SJCRH30 (cell line): ENCODE results near the gene CKB. TPM values are rescaled to one million over a fixed set of nuclear protein-coding genes. Genes with fewer than 3 reads are reported as not detected.
A peak's percentile ranks its signal among the peaks of the same experiment; 100 is the strongest.
"Not testable (repeated sequence)": the region's sequence is repeated elsewhere in the genome, so short reads cannot be mapped to it uniquely, and the experiment has no call there.

Experiments
- DNase-seq, 2 experiments: peaks; one replicate each; pipeline ENCODE4 v3.0.0-alpha.2; 2015 to 2020
- H3K27ac ChIP-seq: fragments of 250-450 bp; sonication (Bioruptor Pico); 2 replicates; pipeline ENCODE4 v1.5.1; 2020; ENCODE audit warnings: mild to moderate bottlenecking, moderate library complexity
- H3K27me3 ChIP-seq: fragments of 250-450 bp; sonication (Bioruptor Pico); 2 replicates; pipeline ENCODE4 v1.5.1; 2020; ENCODE audit warnings: mild to moderate bottlenecking, moderate library complexity
- H3K36me3 ChIP-seq: fragments of 250-450 bp; sonication (Bioruptor Pico); 2 replicates; pipeline ENCODE4 v1.5.1; 2020; ENCODE audit warnings: mild to moderate bottlenecking, moderate library complexity
- H3K4me1 ChIP-seq: fragments of 250-450 bp; sonication (Bioruptor Pico); 2 replicates; pipeline ENCODE4 v1.5.1; 2020; ENCODE audit warnings: mild to moderate bottlenecking, moderate library complexity
- H3K4me3 ChIP-seq: fragments of 250-450 bp; sonication (Bioruptor Pico); 2 replicates; pipeline ENCODE4 v1.5.1; 2020; ENCODE audit warnings: mild to moderate bottlenecking, moderate library complexity
- H3K9me3 ChIP-seq: fragments of 250-450 bp; sonication (Bioruptor Pico); replicated peaks from 2 replicates; pipeline ENCODE4 v1.5.1; 2020; ENCODE audit warnings: mild to moderate bottlenecking, moderate library complexity
- total RNA-seq: library from RNA; depleted of rRNA; stranded (reverse); fragments of >200 nt; shearing (Covaris generic); gene quantifications from 2 replicates; pipeline ENCODE4 v1.2.3, GENCODE V29; 2014

Gene CKB
- total RNA-seq, 1 experiment from 2014 or later: 84.4 TPM

DNA sequence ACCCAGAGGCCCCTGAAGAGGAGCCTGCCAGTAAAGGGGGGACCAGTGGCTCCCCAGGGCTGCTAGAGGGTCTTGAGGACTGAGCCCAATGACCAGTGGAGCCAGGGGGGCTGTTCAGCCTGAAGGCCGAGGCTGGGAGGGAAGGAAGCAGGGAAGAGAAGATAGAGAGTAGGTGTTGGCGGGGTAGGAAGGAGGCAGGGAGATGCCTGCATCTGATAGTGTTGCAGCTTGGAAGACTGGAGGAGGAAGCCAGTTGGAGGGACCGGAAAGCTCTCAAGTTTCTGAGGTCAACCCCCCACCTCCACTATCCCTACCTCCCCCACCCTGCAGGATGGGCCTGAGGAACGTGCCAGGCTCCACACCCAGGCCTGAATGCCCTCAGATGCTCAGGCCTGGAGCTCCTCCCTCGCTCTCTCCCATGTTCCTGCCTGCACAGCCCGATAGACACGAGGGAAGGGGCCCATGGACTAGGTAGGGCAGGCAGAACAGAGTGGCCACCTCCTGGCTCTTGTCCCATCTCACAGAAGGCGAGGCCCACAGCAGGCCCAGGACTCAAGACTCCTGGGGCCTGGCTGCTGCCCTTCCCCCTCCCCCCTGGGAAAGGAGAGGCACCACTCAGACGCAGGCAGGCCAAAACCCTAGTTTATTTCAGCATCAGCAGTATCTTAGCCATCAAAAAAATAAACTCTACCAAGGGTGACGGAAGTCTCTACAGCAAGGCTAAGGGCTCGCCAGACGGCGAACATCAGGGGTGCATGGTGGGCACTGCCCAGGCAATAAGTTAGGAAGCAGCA lies 3.4 kb downstream of the CKB start:
- H3K27me3 ChIP-seq: no peaks in the 10 kb centered on the region; the same call in 1 of the 2 replicates
- H3K36me3 ChIP-seq: no peaks in the 10 kb centered on the region
- H3K4me3 ChIP-seq: no peak overlapping the region
- DNase-seq: no peak
- H3K4me1 ChIP-seq: peaks cover 10% of the 10 kb centered on the region
- no peak overlapping the region for H3K27ac ChIP-seq
- H3K9me3 ChIP-seq: no peaks in the 10 kb centered on the region

GRCh38 chr14:103518422-103519042 lies 4.1 kb downstream of the CKB start:
- no peak overlapping the region for H3K27ac ChIP-seq
- H3K27me3 ChIP-seq: no peaks in the 10 kb centered on the region; the same call in 1 of the 2 replicates
- no peaks in the 10 kb centered on the region for H3K9me3 ChIP-seq
- H3K4me3 ChIP-seq: no peak overlapping the region
- peaks cover 6% of the 10 kb centered on the region; the same call in 1 of the 2 replicates for H3K4me1 ChIP-seq
- peak; percentile 67 to 82 for DNase-seq
- no peaks in the 10 kb centered on the region for H3K36me3 ChIP-seq

DNA sequence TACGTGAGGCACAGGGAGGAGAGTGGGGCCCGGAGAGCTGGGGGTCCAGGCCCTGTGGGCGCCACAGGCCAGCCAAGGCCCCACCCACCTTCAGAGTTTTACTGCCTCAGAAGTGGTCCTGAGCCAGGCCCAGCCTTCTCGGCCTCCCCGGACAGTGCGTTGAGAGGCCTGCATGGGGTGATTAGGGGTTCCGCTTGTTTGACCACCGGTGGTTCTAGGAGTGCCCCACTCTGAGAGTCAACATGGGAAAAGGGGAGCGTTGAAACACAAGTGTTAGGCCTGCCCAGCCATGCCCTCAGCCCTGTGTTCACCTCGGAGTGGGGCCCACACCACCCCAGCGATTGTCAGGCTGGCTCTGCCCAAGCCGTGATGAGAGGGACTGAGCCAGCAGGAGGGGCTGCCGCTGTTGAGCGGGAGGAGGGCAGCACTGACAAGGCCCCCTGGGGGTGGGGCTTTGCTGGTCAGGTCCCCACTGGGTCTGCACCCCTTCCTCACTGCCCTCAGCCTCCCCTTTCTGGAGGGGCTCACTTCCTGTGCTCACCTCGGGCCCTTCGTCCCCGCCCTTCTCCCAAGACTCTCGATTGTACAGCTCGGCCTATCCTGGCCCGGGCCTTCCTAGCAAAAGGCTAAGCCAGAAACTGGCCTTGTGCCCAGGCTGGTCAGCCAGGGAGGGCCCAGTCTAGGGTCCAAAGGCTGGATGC lies 4.8 kb downstream of the CKB start:
- H3K4me1 ChIP-seq: peaks cover 2% of the 10 kb centered on the region; the same call in 1 of the 2 replicates
- H3K27ac ChIP-seq: no peak overlapping the region
- no peaks in the 10 kb centered on the region for H3K27me3 ChIP-seq
- no peak overlapping the region for H3K4me3 ChIP-seq
- DNase-seq: no peak
- H3K9me3 ChIP-seq: no peaks in the 10 kb centered on the region
- no peaks in the 10 kb centered on the region for H3K36me3 ChIP-seq

DNA sequence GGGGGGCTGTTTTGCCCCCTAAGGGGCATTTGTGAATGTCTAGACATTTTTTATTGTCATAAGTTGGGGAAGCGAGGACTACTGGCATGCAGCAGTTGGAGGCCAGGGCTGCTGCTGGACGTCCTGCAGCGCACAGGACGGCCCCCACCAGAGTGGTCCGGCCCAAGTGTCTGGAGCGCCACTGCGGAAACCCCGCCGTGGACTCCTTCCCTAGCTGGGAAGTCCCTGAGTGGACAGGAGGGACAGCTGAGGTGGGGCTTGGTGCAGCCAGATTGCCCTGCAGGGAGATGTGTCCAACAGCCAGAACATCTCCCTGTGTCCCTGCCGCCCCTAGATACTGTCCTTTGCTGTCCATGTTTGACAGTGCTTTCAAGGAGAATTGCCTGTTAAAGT lies 5.5 kb downstream of the CKB start:
- Histone ChIP-seq H3K4me3 (no peak overlapping the region), H3K27me3 (no peaks in the 10 kb centered on the region), H3K36me3 (no peaks in the 10 kb centered on the region), H3K27ac (no peak overlapping the region), H3K9me3 (no peaks in the 10 kb centered on the region), H3K4me1 (no peaks in the 10 kb centered on the region; the same call in 1 of the 2 replicates)
- no peak for DNase-seq

- Histone ChIP-seq H3K27ac (no peak overlapping the region), H3K36me3 (no peaks in the 10 kb centered on the region), H3K9me3 (no peaks in the 10 kb centered on the region), H3K27me3 (no peaks in the 10 kb centered on the region), H3K4me1 (no peaks in the 10 kb centered on the region; the same call in 1 of the 2 replicates), H3K4me3 (no peak overlapping the region)
- DNase-seq: no peak
Observed at GRCh38 chr14:103516426-103517173, 6.0 kb downstream of the CKB start.

DNA sequence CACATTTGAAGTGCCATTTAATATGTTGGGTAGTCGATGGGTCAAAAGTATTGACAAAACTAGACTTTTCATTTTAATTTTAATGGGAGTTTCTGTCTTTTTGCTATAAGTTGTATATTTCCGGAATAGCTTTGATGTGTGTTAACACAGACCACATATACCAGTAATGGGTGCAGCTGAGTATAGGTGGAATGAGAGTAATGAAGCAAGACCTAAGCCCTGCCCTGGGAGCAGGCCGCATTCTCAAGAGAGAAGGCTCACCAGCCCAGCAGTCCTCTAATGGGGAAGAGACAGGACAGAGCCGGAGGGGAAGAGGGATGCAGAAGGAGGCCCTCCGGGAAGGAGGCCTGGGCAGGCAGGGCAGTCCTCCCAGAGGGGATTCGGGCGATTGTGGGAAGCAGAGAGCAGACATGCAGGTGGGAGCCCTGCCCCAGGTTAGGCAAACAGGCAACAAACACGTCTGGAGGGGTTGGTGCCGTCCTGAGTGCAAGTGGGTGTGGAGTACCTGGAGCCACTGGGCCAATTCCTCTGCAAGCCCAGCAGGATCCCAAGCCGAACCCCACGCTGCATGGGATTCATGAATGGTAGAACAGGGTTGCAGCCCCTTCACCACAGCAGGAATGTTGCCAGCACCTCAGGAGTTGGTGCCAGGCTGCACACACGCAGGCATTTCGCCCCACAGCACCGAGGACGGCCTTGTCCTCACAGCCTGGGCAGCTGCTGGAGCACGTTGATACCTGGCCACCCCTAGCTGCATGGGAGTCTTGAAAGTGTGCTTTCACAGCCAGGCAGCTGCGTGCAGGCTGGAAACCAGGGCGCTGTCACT lies 7.8 kb downstream of the CKB start:
- Histone ChIP-seq H3K36me3 (no peaks in the 10 kb centered on the region), H3K4me1 (no peaks in the 10 kb centered on the region; the same call in 1 of the 2 replicates), H3K27ac (no peak overlapping the region), H3K27me3 (no peaks in the 10 kb centered on the region), H3K9me3 (no peaks in the 10 kb centered on the region), H3K4me3 (no peak overlapping the region)
- no peak for DNase-seq

DNA sequence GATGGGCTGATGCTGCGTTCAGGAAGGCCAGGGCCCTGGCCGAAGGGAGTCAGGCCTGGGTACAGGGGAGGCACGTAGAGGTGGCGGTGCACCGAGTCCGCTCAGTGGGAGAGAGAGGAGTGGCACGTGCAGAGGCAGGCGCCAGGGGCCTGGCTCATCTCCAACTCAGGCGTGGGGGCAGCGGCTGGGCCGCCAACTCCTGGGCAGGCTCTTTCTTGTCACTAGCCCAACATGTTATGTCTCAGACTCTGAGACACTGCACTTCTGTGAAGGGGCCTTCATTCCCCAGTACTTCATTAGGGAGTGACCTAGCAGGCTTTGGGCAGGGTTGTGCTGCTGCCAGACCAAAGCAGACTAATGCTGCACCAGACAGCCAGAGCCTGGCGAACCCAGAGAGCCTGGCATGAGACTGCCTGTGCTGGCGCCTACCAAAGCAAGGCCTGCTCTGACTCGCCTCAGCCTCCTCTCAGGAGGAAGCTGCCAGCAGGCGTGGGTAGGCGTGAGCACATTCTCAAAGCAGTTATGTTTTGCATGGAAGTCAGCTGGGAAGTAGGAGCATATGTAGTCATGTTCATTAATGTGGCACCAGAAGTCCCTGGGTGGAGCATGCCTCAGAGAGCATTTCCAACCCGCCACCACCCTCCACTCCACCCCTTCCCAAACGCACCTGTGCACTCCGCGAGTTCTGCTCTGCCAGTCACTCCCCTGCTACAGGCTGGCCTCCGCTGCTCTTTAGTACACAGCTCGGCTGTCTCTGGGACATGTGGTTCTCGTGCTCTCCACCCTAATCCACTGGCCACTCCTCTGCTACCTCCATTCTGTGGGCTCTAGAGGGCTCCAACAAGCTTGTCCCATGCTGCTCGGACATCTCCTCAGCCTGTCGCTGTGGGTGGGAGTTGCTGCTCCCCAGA lies 9.7 kb downstream of the CKB start:
- DNase-seq: no peak
- Histone ChIP-seq H3K27ac (no peak overlapping the region), H3K4me1 (no peaks in the 10 kb centered on the region; the same call in 1 of the 2 replicates), H3K9me3 (no peaks in the 10 kb centered on the region), H3K4me3 (no peak overlapping the region), H3K27me3 (no peaks in the 10 kb centered on the region), H3K36me3 (0 out of 2 replicates have a peak, but pooled peaks cover under 1% of the 10 kb centered on the region)

- not testable (repeated sequence) for DNase-seq, H3K27me3 ChIP-seq, H3K36me3 ChIP-seq, H3K9me3 ChIP-seq, H3K4me1 ChIP-seq, H3K27ac ChIP-seq, H3K4me3 ChIP-seq
Observed at GRCh38 chr14:103512180-103512579, 10.4 kb downstream of the CKB start.

- Histone ChIP-seq H3K27ac (no peak overlapping the region), H3K36me3 (peaks cover 11% of the 10 kb centered on the region), H3K4me3 (no peak overlapping the region), H3K9me3 (no peaks in the 10 kb centered on the region), H3K4me1 (no peaks in the 10 kb centered on the region), H3K27me3 (no peaks in the 10 kb centered on the region)
- no peak for DNase-seq
Observed at GRCh38 chr14:103510724-103511693, 11.6 kb downstream of the CKB start.

DNA sequence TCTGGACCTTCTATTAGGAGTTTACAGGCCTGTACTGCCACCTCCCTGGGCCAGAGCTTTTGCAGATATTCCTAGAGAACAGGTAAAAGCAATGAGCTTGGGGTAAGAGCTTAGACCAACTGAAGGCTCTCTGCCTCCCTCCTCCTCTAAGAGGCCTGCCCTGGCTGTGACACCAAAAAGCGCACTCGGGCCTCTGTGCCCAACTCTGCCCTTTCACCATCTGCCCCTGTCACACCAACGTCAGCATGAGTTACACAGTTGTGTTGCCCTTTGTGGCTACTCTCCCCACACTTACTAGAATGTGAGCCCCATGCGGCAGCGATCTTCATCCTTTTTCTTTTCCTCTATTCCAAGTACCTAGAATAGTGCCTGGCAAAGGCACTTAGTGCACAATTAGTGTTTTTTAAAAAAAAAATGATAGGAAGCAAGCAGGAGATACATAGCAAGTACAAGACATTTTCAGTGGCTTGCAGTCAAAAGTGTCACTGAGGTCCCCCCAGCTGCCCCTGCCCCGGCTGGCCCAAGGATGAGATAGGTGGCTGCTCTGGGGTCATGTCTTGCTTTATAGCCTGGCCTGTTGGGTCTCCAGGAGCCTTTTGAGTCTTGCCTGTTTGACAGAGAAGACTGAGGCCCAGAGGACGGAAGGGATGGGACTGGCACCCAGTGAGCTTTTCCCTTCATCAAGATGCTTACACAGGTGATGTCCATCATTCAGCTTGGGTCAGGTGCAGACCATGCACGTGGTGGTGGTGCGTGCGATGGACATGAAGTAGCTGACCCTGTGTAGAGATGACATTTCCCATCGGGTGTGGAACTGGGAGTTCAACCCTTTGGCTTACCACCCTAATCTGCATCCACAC lies 12.5 kb downstream of the CKB start:
- peaks cover 16% of the 10 kb centered on the region for H3K36me3 ChIP-seq
- no peaks in the 10 kb centered on the region for H3K4me1 ChIP-seq
- no peak overlapping the region for H3K27ac ChIP-seq
- no peaks in the 10 kb centered on the region for H3K27me3 ChIP-seq
- DNase-seq: no peak
- no peaks in the 10 kb centered on the region for H3K9me3 ChIP-seq
- no peak overlapping the region for H3K4me3 ChIP-seq

- Histone ChIP-seq H3K9me3 (no peaks in the 10 kb centered on the region), H3K36me3 (peaks cover 27% of the 10 kb centered on the region), H3K4me1 (no peaks in the 10 kb centered on the region), H3K4me3 (no peak overlapping the region), H3K27ac (no peak overlapping the region), H3K27me3 (no peaks in the 10 kb centered on the region)
- no peak for DNase-seq
Observed at GRCh38 chr14:103508521-103509329, 13.9 kb downstream of the CKB start.
